ENCODE results near the gene OR1M1. TPM values are rescaled to one million over a fixed set of nuclear protein-coding genes. Genes with fewer than 3 reads are reported as not detected.

Gene OR1M1
- not detected for total RNA-seq

GRCh38 chr19:9086761-9087160 is at the start of gene OR1M1:
Gene OR1M1, plus strand, starts transcription at chr19:9087061. Its CDS starts 6,184 bp downstream, at chr19:9093245.
- Histone ChIP-seq H3K36me3 (no peaks in the 10 kb centered on the region), H3K27me3 (no peaks in the 10 kb centered on the region), H3K27ac (no peak within 1 kb of the TSS), H3K4me1 (no peaks in the 10 kb centered on the region), H3K4me3 (replicated peaks in 1 of 3) (no peak within 1 kb of the TSS), H3K9me3 (no peaks in the 10 kb centered on the region)
- 41 to 57% methylated on average over 2 of the region's 2 CpGs for WGBS, 2 donors
- intact Hi-C loops (cut with DNase I) = no loop called here
- TF ChIP-seq CTCF (IDR thresholded peaks at IDR 0.05) (no peak), POLR2A (IDR thresholded peaks at IDR 0.05) (no peak)
- DNase-seq = no peak

GRCh38 chr19:9037400-9038062 is 49.3 kb upstream of the OR1M1 start:
- no peak for DNase-seq
- H3K36me3 ChIP-seq = no peaks in the 10 kb centered on the region
- 79 to 80% methylated on average over 8 of the region's 8 CpGs for WGBS, 2 donors

GRCh38 chr19:9039728-9040127 is 47.1 kb upstream of the OR1M1 start:
- intact Hi-C loops (cut with DNase I) = no loop called here
- H3K4me3 ChIP-seq (replicated peaks in 1 of 3) = no peak overlapping the region
- H3K27me3 ChIP-seq = no peaks in the 10 kb centered on the region
- H3K27ac ChIP-seq = no peak overlapping the region
- H3K36me3 ChIP-seq = no peaks in the 10 kb centered on the region
- TF ChIP-seq POLR2A (IDR thresholded peaks at IDR 0.05) = no peak
- no peak for TF ChIP-seq CTCF (IDR thresholded peaks at IDR 0.05)
- no peak for DNase-seq
- 54 to 61% methylated on average over 5 of the region's 5 CpGs for WGBS, 2 donors
- no peaks in the 10 kb centered on the region for H3K9me3 ChIP-seq
- no peaks in the 10 kb centered on the region for H3K4me1 ChIP-seq

More at GRCh38 chr19:9037400-9038062, 49.3 kb upstream of the OR1M1 start:
- H3K4me3 ChIP-seq (replicated peaks in 1 of 3) = no peak overlapping the region
- TF ChIP-seq CTCF (IDR thresholded peaks at IDR 0.05) (no peak), POLR2A (IDR thresholded peaks at IDR 0.05) (no peak)
- H3K4me1 ChIP-seq = peaks cover 1 to 2% of the 10 kb centered on the region in 2 donors
- H3K27ac ChIP-seq = no peak overlapping the region
- no peaks in the 10 kb centered on the region for H3K27me3 ChIP-seq
- H3K9me3 ChIP-seq = no peaks in the 10 kb centered on the region
- intact Hi-C loops (cut with DNase I) = no loop called here

GRCh38 chr19:9040131-9040530 is 46.7 kb upstream of the OR1M1 start:
- H3K4me1 ChIP-seq = no peaks in the 10 kb centered on the region
- WGBS, 2 donors = 67 to 71% methylated on average over 9 of the region's 9 CpGs
- no peak overlapping the region for H3K4me3 ChIP-seq (replicated peaks in 1 of 3)
- no peaks in the 10 kb centered on the region for H3K36me3 ChIP-seq
- no peaks in the 10 kb centered on the region for H3K27me3 ChIP-seq
- no peak for DNase-seq
- H3K27ac ChIP-seq = no peak overlapping the region
- intact Hi-C loops (cut with DNase I) = no loop called here
- H3K9me3 ChIP-seq = no peaks in the 10 kb centered on the region
- TF ChIP-seq POLR2A (IDR thresholded peaks at IDR 0.05) = no peak
- TF ChIP-seq CTCF (IDR thresholded peaks at IDR 0.05) = no peak

GRCh38 chr19:9041023-9041422 is 45.8 kb upstream of the OR1M1 start:
- intact Hi-C loops (cut with DNase I) = no loop called here

More at GRCh38 chr19:9041023-9041422, 45.8 kb upstream of the OR1M1 start:
- Histone ChIP-seq H3K4me1 (no peaks in the 10 kb centered on the region), H3K36me3 (no peaks in the 10 kb centered on the region), H3K9me3 (no peaks in the 10 kb centered on the region), H3K27me3 (no peaks in the 10 kb centered on the region), H3K4me3 (replicated peaks in 1 of 3) (no peak overlapping the region), H3K27ac (no peak overlapping the region)
- TF ChIP-seq POLR2A (IDR thresholded peaks at IDR 0.05) (no peak), CTCF (IDR thresholded peaks at IDR 0.05) (no peak)
- WGBS, 2 donors = 72 to 80% methylated on average over 8 of the region's 8 CpGs
- DNase-seq = no peak
